Hepatocyte (in vitro differentiated cells): Measurements from ENCODE around the gene F11R.

Experiments used
- EZH2 ChIP-seq: fragments of 200-600 bp; sonication (generic); IDR thresholded peaks from 2 replicates; pipeline ENCODE4 v1.6.1; 2016; ENCODE audit warnings: antibody characterized with exemption, mild to moderate bottlenecking, borderline replicate concordance
- TF ChIP-seq, protein P1 (sequence below): fragments of 200-600 bp; sonication (generic); IDR thresholded peaks from 2 replicates; pipeline ENCODE4 v1.5.1; 2016; ENCODE audit warnings: antibody characterized with exemption, mild to moderate bottlenecking; ENCODE audit not compliant: poor library complexity

DNA sequence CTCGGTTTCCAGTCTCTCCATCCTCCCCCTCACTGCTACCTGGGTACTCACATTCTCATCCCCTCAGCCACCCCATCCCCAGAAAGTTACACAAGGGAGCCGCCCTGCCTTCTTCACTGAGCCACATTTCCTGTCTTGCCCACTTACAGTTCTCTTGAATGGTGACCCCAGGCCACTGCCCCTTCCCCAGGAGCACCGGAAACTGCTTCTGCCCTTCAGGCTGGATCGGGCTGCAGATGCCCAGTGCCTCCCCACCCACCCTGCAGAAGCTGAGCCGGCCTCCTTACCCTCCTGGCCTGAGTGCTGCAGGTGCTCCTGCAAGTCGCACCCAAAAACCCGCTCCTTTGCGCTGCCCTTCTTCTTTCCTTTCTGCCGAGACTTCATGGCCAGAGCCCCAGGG is 48.3 kb upstream of the F11R start:
- TF ChIP-seq, protein P1, sequence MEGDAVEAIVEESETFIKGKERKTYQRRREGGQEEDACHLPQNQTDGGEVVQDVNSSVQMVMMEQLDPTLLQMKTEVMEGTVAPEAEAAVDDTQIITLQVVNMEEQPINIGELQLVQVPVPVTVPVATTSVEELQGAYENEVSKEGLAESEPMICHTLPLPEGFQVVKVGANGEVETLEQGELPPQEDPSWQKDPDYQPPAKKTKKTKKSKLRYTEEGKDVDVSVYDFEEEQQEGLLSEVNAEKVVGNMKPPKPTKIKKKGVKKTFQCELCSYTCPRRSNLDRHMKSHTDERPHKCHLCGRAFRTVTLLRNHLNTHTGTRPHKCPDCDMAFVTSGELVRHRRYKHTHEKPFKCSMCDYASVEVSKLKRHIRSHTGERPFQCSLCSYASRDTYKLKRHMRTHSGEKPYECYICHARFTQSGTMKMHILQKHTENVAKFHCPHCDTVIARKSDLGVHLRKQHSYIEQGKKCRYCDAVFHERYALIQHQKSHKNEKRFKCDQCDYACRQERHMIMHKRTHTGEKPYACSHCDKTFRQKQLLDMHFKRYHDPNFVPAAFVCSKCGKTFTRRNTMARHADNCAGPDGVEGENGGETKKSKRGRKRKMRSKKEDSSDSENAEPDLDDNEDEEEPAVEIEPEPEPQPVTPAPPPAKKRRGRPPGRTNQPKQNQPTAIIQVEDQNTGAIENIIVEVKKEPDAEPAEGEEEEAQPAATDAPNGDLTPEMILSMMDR = no peak
- TF ChIP-seq EZH2 = no peak
